SK-N-SH (cell line): ENCODE measurements around the gene GRIK1.

ENCODE experiments used
- CTCF ChIP-seq: fragments of 200-600 bp; sonication (generic); IDR thresholded peaks from 2 replicates; pipeline ENCODE4 v1.6.1; 2017; ENCODE audit warnings: antibody characterized with exemption, mild to moderate bottlenecking, moderate library complexity
- EP300 ChIP-seq, 2 experiments: IDR thresholded peaks; 2 replicates each; pipeline versions ENCODE4 v1.4.0 to v1.6.1; 2012; ENCODE audit warnings: borderline replicate concordance in 1 of 2, low read depth in 1 of 2, low read length in 1 of 2
- POLR2AphosphoS5 ChIP-seq: IDR thresholded peaks from 2 replicates; pipeline ENCODE4 v1.6.1; 2012; ENCODE audit warnings: low read depth, low read length
- RAD21 ChIP-seq: IDR thresholded peaks from 2 replicates; pipeline ENCODE4 v1.6.1; 2012; ENCODE audit warnings: mild to moderate bottlenecking, low read length
- TF ChIP-seq, protein P1 (sequence below): fragments of 150-350 bp; IDR thresholded peaks from 2 replicates; pipeline ENCODE4 v1.6.1; 2017; ENCODE audit warnings: antibody characterized with exemption, low read length, low read depth, borderline replicate concordance

DNA sequence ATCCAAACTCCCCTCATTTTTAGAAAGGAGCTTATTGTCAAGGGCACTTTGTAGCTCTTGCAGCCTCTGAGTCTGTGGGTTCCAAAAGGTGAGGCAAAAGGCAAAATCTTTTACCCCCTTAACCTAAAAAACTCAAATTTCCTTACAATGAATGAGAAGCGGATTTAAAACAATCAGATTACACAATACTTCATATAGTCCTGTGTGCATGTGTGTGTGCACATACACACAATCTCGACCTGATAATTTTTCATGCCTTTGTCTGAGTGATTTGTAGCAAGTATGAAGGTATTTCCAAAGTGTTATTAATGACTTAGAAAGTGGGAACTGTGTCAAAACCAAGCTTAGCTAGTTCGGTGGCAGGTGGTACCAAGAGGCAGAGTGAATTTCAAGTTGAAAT, 42.9 kb downstream of the GRIK1 start:
- no peak for TF ChIP-seq EP300 (IDR thresholded peaks at IDR 0.05; ENCODE audit: borderline replicate concordance in 1 of 2, low read depth in 1 of 2, low read length in 1 of 2)
- TF ChIP-seq POLR2AphosphoS5 = no peak
- TF ChIP-seq, protein P1, sequence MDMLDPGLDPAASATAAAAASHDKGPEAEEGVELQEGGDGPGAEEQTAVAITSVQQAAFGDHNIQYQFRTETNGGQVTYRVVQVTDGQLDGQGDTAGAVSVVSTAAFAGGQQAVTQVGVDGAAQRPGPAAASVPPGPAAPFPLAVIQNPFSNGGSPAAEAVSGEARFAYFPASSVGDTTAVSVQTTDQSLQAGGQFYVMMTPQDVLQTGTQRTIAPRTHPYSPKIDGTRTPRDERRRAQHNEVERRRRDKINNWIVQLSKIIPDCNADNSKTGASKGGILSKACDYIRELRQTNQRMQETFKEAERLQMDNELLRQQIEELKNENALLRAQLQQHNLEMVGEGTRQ = no peak
- no peak for TF ChIP-seq CTCF
- no peak for TF ChIP-seq RAD21
